Occipital lobe (tissue), 2 donors: ENCODE measurements around the gene CCDC85A. TPM values are rescaled to one million over a fixed set of nuclear protein-coding genes. Genes with fewer than 3 reads are reported as not detected.
"Not testable (repeated sequence)": the region's sequence is repeated elsewhere in the genome, so short reads cannot be mapped to it uniquely, and the experiment has no call there.

Source experiments
- DNase-seq: peaks from one replicate; lab custom pipeline; 2025; lab: John Stamatoyannopoulos, UW
- total RNA-seq: library from RNA; depleted of rRNA; stranded (reverse); fragments of >200 nt; gene quantifications from one replicate; pipeline ENCODE4 v1.2.3, GENCODE V29; 2014

The CCDC85A gene
- 38.8 TPM for total RNA-seq

GRCh38 chr2:56183643-56184499, at the start of gene CCDC85A:
CCDC85A (plus strand) TSS chr2:56183990; CDS start chr2:56184625, 635 bp downstream.
- peak; percentile 74 for DNase-seq

- no peak for DNase-seq
Observed at GRCh38 chr2:56134861-56135260, 48.9 kb upstream of the CCDC85A start.

- DNase-seq: not testable (repeated sequence)
Observed at GRCh38 chr2:56142497-56143061, 41.2 kb upstream of the CCDC85A start.

DNA sequence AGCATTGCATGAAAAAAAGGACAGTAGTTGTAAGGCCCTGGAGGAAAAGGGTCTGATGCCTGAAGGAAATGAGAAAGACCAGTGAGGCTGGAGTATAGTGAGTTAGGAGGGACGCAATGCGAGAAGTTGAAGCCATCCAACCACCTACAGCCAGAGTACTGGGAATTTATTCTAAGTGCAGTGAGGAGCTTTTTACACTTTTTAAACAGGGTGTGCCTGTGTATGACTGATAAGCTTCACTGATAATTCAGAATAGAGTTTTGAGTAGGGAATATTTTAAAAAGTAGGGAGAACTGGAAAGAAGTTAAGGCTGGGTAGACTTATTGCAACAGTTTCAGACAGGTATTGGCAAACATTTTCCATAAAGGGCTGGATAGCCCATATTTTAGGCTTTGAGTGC, 35.9 kb upstream of the CCDC85A start:
- no peak for DNase-seq

DNA sequence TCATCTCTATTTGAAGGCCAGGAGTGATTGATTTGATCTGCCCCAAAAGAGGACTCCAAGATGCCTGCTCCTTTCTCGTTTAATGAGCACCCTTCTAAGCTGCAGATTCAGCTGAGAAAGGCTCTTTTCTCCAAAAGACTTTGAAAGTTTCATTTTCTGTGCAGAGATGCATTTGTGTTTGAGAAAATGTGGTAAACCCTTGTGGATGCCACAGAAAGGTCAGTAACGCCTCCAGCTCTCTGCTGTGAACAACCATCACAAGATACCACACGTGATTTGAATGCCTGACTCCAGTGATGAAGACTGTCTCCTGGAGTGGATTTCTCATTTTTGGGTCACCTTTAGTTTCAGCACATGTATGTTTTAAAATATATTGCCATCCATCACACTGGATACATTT, 35.0 kb upstream of the CCDC85A start:
- no peak for DNase-seq

DNA sequence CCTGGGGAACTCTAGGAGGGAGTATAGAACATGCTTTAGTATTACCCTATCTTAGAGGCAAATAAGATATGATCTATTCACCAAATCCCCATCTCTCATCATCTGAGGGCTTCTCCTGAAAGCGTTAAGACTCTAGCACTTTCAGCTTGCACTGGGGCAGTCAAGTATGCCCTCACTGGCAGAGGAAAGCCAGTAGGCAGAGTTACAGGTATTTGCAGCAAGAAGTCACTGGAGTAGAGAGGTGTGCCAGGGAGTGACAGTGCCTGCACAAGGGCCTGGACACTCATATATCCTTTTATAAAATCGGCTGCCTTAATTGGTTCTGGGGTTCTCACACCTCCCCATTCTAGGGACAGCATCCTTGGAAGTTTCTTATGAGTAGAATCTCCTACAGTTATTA, 31.9 kb upstream of the CCDC85A start:
- DNase-seq: no peak

- no peak for DNase-seq
Observed at GRCh38 chr2:56155188-56155587, 28.6 kb upstream of the CCDC85A start.

DNA sequence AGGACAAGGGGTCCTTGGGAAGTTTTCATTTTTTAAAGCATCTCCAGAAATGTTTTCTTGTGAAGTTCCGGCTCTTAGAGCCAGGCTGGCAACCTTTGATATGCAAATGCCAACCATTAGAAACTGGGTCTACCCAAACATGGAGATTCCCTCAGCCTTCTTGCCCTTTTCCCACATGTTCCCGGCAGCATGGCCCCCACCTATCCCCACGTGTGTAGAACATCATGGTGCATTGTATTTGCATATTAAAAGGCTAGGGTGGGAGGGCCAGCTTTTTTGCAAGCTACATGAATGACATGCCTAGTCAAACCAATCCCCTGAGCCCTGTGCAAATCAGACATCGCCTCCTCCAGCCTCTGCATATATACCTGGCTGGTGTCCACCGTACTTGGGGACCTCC, 23.9 kb upstream of the CCDC85A start:
- not testable (repeated sequence) for DNase-seq

DNA sequence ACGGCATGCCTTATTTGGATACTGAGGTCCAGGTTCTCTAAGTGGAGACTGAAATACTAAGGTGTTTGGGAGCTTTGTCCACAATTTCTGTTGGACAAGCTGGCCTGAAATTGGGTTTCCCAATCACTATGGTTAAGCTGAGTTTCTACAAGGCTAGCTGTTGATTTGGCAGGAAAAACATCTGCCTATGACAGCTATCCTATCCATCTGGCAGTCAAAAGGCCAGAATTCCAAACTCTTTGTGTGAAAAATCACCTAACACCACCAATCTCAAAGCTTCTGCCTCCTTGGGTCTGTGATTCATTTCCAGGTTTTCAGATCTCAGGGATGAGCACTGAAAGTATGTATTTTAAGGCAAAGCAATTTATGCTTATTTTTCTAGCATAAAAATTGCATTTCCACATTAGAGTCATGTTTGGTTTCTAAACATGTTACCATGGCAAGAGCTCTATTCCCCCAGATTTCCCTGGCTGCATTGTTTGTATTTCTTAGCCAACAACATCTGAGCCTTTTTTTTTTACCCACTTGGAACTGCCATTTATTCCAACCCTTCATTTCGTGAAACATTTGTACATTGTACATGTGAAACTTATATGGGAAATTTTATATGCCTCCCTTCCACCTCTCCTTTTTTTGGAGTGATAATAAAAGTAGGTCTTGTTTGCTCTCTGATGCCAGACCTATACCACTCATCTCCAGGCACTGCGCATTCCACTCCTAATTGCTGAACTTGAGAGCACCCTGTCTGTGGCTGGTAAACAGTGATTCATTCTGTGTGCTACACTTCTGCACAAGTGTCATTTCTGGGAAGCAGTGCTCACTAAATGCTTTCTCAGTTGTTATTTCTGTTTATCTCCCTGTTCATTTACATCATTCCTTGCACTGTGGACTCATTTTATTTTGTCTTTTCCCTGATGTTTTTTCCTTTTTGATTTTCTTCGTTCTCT, 15.9 kb upstream of the CCDC85A start:
- no peak for DNase-seq

GRCh38 chr2:56169521-56169920, 14.3 kb upstream of the CCDC85A start:
- DNase-seq: no peak

- DNase-seq: no peak
Observed at GRCh38 chr2:56170504-56170903, 13.3 kb upstream of the CCDC85A start.

DNA sequence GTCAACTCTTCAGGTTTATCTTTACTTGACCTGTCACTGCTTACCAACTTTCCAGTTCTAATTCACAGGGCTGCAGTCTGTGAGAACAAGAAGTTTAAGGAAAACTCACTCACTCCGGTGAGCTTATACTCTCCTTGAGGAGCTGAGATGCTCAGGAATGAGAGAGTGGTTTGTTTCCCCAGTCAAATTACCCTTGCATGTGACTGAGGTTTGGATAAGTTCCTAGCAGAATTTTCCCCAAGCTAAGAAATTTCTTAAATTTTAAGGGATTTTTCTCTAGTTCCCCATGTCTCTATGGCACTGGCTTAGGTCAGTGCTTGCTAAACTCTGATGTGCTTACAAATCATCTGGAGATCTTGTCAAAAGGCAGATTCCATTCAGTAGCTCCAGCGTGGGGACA, 12.8 kb upstream of the CCDC85A start:
- no peak for DNase-seq

GRCh38 chr2:56175779-56176178, 8.0 kb upstream of the CCDC85A start:
- DNase-seq: no peak

DNA sequence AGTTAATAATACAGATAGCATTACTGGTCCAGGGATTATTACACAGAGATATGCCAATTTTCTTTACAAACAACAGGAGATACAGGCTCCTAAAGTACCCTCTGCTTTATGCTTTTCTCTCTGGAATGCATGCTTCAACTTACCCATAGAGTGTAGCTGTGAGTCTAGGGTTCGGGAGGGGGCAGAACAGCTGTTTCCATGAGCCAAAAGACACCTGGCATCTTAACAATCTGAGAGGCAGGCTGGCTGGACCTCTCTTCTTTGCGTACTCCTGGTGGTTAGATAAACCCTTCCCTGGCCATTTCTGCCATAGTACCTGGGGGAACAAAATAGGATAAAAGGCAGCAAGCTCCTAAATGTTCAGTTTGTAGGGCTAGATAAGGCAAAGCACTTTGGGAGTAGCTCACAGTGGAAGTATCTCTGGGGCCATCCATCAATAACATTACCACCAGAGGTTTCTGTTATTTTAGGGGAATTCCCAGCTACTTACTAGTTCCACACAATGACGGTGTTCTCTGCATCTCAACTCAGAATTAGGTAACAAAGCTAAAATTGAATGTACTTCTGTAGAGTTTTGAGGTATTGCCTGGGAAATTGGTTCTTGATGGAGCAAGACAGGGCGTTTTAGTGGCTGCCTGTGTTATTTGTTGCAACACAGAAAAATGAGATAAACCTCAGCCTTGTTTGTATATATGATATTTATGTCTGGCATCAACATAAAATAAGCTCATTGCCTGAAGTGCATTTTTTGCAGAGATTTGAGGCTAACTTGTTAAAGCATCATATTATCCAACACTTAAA, 6.2 kb upstream of the CCDC85A start:
- DNase-seq: no peak

DNA sequence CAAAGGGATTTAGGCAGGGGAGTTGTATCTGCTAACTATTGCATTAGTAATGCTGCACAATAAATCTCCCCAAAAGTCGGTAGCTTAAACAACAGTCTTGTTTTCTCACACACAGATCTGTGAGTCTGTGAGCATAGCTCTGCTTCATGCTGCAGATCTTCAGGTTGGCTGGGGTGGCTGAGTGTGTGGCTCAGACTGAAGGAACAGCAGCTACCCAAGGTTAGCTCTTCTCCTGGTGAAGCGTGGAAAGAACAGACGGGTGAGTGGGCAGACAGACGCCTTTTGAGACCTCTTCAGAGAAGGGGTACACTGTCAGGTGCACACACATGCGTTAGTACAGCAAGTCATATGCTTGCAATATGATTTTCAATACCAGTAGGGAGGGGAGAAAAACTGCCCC, 3.9 kb upstream of the CCDC85A start:
- no peak for DNase-seq

- DNase-seq: no peak
Observed at GRCh38 chr2:56182420-56182819, 1.4 kb upstream of the CCDC85A start.

DNA sequence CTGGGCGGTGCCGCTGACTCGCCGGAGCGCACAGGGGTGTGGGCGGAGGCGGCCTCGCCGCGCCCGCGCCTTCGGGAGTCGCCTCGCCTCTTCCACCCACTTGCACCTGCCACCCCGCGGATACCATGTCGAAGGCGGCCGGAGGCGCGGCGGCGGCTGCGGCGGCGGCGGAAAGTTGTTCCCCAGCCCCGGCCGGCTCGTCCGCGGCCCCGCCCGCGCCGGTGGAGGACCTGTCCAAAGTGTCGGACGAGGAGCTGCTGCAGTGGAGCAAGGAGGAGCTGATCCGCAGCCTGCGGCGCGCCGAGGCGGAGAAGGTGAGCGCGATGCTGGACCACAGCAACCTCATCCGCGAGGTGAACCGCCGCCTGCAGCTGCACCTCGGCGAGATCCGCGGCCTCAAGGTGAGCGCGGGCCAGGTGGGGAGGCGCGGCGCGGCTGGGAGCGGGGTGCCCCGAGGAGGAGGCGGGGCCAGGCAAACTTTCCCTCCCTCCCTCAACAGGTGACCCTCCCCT, 766 bp downstream of the CCDC85A start:
- no peak for DNase-seq

GRCh38 chr2:56185101-56185581, 1.4 kb downstream of the CCDC85A start:
- no peak for DNase-seq

GRCh38 chr2:56185582-56186046, 1.8 kb downstream of the CCDC85A start:
- peak; percentile 8 for DNase-seq

GRCh38 chr2:56191617-56192016, 7.8 kb downstream of the CCDC85A start:
- peak; percentile 12 for DNase-seq
